Right atrium auricular region (tissue), 2 donors: Measurements from ENCODE around the gene RHOF. TPM values are rescaled to one million over a fixed set of nuclear protein-coding genes. Genes with fewer than 3 reads are reported as not detected.
"Not testable (repeated sequence)": the region's sequence is repeated elsewhere in the genome, so short reads cannot be mapped to it uniquely, and the experiment has no call there.

ENCODE experiments used
- DNase-seq: peaks from one replicate; pipeline ENCODE4 v3.0.0-alpha.2; 2019; ENCODE audit warnings: low spot score
- H3K27ac ChIP-seq, 2 donors: fragments of 200-600 bp; sonication (generic); 1 replicate in 1 of 2; 2 replicates in 1 of 2; pipeline ENCODE4 v1.5.1; 2016 to 2019
- H3K27me3 ChIP-seq, 2 donors: fragments of 200-600 bp; sonication (generic); one replicate each; pipeline versions ENCODE4 v1.5.1 to v1.6.0; 2017 to 2019
- H3K36me3 ChIP-seq: fragments of 200-600 bp; sonication (generic); one replicate; pipeline ENCODE4 v1.5.1; 2016
- H3K4me1 ChIP-seq, 2 donors: fragments of 200-600 bp; sonication (generic); one replicate each; pipeline versions ENCODE4 v1.5.1 to v1.6.0; 2017 to 2019
- H3K4me3 ChIP-seq, 2 donors: fragments of 200-600 bp; sonication (generic); 1 replicate in 1 of 2; 2 replicates in 1 of 2; pipeline ENCODE4 v1.5.1; 2017 to 2019; ENCODE audit warnings: mild to moderate bottlenecking in 1 of 2, moderate library complexity in 1 of 2
- H3K9me3 ChIP-seq, 2 donors: fragments of 200-600 bp; sonication (generic); one replicate each; pipeline ENCODE4 v1.5.1; 2019
- total RNA-seq, 2 donors: library from RNA; depleted of rRNA; stranded (reverse); fragments of >200 nt; gene quantifications; one replicate each; pipeline ENCODE4 v1.1.0, GENCODE V29; 2016
- TF ChIP-seq, protein P1 (sequence below), 2 donors: fragments of 200-600 bp; sonication (generic); IDR thresholded peaks; one replicate each; pipeline ENCODE4 v1.5.1; 2019; ENCODE audit warnings: antibody characterized with exemption in 2 of 2

RHOF gene
- total RNA-seq, 2 donors from 2014 or later: 7.3 to 21.9 TPM

DNA sequence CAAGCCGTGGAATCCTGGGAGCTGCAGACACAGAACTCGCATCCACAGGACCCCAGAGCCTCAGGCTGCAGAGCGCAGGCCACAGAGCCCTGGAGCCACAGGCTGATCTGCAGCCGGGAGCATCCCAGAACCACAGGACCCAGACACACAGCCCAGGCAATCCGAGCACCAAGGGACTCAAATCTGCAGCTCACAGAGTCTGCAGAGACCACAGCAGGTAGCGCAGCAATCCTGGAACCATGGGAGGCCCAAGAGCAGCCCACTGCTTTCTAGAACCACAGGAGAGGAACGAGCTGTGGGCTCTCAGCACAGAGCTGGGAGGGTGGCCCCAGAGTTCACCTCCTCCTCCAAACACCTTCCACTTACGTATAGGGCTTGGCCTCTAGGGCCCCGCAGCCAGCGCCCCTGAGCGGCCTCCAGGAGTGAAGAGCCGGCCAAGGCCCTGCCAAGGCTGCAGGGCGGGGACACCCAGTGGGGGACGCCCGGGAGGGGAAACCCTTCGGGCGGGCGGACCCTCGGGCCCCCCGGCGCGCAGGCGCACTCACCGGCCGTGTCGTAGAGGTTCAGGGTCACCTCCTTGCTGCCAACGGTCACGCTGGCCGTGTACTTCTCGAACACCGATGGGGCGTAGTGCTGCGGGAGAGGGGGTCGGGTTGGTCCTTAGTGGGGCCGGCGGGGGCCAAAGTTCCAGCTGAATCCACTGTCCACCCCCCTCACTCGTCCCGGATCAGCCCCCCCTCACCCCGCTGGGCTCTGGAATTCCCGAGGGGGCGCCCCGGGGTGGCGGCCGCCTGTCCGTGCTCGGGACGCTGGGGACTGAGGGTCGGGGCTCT, 665 bp downstream of the RHOF start:
- Histone ChIP-seq H3K27me3 (no peaks in the 10 kb centered on the region), H3K9me3 (no peaks in the 10 kb centered on the region), H3K36me3 (peaks cover 7% of the 10 kb centered on the region), H3K4me3 (peak overlapping the region; percentile 46 to 60), H3K27ac (peak overlapping the region; percentile 100), H3K4me1 (peaks cover 0 to 70% of the 10 kb centered on the region in 2 donors)
- no peak for DNase-seq
- TF ChIP-seq, protein P1, sequence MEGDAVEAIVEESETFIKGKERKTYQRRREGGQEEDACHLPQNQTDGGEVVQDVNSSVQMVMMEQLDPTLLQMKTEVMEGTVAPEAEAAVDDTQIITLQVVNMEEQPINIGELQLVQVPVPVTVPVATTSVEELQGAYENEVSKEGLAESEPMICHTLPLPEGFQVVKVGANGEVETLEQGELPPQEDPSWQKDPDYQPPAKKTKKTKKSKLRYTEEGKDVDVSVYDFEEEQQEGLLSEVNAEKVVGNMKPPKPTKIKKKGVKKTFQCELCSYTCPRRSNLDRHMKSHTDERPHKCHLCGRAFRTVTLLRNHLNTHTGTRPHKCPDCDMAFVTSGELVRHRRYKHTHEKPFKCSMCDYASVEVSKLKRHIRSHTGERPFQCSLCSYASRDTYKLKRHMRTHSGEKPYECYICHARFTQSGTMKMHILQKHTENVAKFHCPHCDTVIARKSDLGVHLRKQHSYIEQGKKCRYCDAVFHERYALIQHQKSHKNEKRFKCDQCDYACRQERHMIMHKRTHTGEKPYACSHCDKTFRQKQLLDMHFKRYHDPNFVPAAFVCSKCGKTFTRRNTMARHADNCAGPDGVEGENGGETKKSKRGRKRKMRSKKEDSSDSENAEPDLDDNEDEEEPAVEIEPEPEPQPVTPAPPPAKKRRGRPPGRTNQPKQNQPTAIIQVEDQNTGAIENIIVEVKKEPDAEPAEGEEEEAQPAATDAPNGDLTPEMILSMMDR (IDR thresholded peaks at IDR 0.05): no peak

DNA sequence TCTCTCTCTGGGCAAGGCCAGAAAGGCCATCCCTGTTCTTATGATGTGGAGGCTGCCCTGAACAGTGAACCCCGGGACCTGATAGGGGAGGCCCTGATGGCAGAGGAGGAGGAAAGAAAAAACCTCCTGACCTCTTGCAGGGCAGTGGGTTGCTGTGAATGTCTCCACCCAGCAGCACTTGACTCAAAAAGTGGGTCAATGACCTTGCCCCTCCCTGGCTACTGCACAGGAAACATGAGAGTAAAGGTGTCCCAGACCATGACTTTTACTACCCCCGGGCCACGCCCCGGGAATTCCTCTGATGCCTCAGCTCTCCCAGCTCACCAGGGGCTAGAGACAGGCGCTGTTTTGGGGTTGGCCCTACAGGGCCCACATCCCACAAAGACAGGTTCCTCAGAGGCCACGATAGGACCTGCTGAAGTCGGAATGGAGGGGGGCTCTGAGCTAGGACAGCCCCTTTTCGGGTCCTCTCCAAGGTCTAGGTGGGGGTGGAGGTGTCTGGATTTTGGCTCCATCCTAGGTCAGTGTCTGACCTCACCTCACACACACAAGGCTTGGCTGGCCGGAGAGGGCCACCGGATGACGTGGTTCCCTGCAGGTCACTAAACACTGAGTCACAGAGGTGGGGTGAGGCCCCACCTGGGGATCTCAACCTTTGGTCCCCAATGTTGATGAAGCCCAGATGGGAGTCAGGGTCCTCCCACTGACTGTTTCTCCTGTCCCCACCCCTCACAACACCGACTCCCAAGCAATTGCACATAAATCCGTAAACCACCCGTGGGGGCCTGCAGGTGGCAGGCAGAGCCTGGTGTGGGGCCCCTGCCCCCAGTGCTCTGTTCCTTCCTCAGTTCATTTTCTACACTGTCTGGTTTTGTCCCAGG, 1.6 kb downstream of the RHOF start:
- peaks cover 7% of the 10 kb centered on the region for H3K36me3 ChIP-seq
- H3K9me3 ChIP-seq: no peaks in the 10 kb centered on the region
- H3K4me3 ChIP-seq: no peak overlapping the region
- H3K27ac ChIP-seq: peak overlapping the region in 1 of 2 donors; percentile 100
- no peaks in the 10 kb centered on the region for H3K27me3 ChIP-seq
- DNase-seq: no peak
- TF ChIP-seq, protein P1 (IDR thresholded peaks at IDR 0.05): no peak
- peaks cover 0 to 67% of the 10 kb centered on the region in 2 donors for H3K4me1 ChIP-seq

DNA sequence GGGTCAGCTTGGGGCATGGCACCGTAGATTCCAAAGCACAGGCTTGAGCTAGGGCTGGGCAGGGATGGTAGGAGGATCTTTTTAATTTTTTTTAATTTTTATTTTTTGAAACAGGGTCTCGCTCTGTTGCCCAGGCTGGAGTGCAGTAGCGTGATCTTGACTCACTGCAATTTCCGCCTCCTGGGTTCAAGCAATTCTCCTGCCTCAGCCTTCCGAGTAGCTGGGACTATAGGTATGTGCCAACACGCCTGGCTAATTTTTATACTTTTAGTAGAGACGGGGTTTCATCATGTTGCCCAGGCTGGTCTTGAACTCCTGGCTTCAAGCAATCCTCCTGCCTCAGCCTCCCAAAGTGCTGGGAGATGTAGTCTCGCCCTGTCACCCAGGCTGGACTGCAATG, 2.7 kb downstream of the RHOF start:
- not testable (repeated sequence) for H3K27me3 ChIP-seq, H3K4me3 ChIP-seq, DNase-seq, H3K9me3 ChIP-seq, H3K36me3 ChIP-seq, H3K27ac ChIP-seq
- H3K4me1 ChIP-seq: peaks cover 0 to 57% of the 10 kb centered on the region in 2 donors

- no peak for DNase-seq
- Histone ChIP-seq H3K4me1 (peaks cover 0 to 49% of the 10 kb centered on the region in 2 donors), H3K36me3 (no peaks in the 10 kb centered on the region), H3K27me3 (no peaks in the 10 kb centered on the region), H3K27ac (peak overlapping the region; percentile 24 to 58), H3K9me3 (no peaks in the 10 kb centered on the region), H3K4me3 (no peak overlapping the region)
- TF ChIP-seq, protein P1 (IDR thresholded peaks at IDR 0.05): no peak
Observed at GRCh38 chr12:121789800-121790728, 3.4 kb downstream of the RHOF start.

DNA sequence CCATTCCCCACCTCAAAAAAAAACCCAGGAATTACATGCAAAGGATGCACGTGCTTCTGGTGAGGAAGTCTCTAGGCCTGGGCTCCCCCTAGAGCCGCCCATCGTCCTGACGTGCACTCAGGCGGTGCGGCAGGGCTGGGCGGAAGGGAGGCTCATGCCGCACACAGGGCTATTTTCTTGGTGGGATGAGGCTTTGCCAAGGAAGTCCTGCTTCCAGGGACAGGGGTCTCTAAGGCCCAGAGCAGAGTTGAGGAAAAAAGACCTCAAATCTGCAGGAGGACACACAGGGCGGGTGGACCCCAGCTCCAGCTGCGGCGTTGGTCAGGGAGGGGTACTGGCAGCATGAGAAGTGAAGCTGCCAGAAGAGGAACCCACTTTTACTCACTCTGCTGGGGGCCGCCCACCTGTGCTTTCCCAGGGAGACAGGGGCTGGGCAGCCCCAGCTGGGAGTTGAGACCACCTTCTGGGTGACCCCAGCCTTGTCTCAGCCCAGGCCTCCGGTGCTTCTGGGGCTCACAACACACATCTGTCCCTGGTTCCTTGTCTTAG, 4.2 kb downstream of the RHOF start:
- Histone ChIP-seq H3K27ac (peak overlapping the region; percentile 24 to 58), H3K4me3 (no peak overlapping the region), H3K27me3 (no peaks in the 10 kb centered on the region), H3K36me3 (no peaks in the 10 kb centered on the region), H3K4me1 (peaks cover 0 to 42% of the 10 kb centered on the region in 2 donors), H3K9me3 (no peaks in the 10 kb centered on the region)
- DNase-seq: no peak
- TF ChIP-seq, protein P1 (IDR thresholded peaks at IDR 0.05): no peak
